BJ (cell line): ENCODE results near the gene LIPT2. TPM values are rescaled to one million over a fixed set of nuclear protein-coding genes. Genes with fewer than 3 reads are reported as not detected.

ENCODE experiments used
- CTCF ChIA-PET: fragments of 350-600 bp; formaldehyde crosslinking; extraction: SDS; loops from one replicate; lab custom pipeline; 2021; ENCODE audit warnings: antibody characterized with exemption, inconsistent platforms; lab: Yijun Ruan, JAX
- POLR2A ChIA-PET: fragments of 300-600 bp; sonication (Branson Sonifier 250); formaldehyde crosslinking; extraction: SDS; loops from one replicate; lab custom pipeline; 2021; ENCODE audit warnings: antibody characterized with exemption; lab: Charles Lee
- DNase-seq: peaks from one replicate; pipeline ENCODE4 v3.0.0-alpha.2; 2011; ENCODE audit warnings: low read depth
- H3K27me3 ChIP-seq: 2 replicates; pipeline ENCODE4 v1.6.0; 2011; ENCODE audit warnings: low read length; ENCODE audit not compliant: control insufficient read depth, insufficient read depth
- H3K36me3 ChIP-seq: 2 replicates; pipeline ENCODE4 v1.5.1; 2011; ENCODE audit warnings: low read length; ENCODE audit not compliant: control insufficient read depth, insufficient read depth
- H3K4me3 ChIP-seq: 2 replicates; pipeline ENCODE4 v1.5.1; 2011; ENCODE audit warnings: low read depth, mild to moderate bottlenecking, control low read depth, low read length
- CTCF ChIP-seq: IDR thresholded peaks from 2 replicates; pipeline ENCODE4 v1.5.1; 2011; ENCODE audit warnings: low read depth, mild to moderate bottlenecking, control low read depth, inconsistent platforms, low read length, moderate library complexity; ENCODE audit not compliant: insufficient read depth
- polyA plus RNA-seq: library from polyadenylated mRNA; depleted of rRNA; stranded (reverse); fragments of >200 nt; gene quantifications from 2 replicates; pipeline ENCODE4 v1.2.3, GENCODE V29; 2011

LIPT2 gene
- polyA plus RNA-seq, 1 experiment = 2.6 TPM

- Histone ChIP-seq H3K4me3 (no peak overlapping the region), H3K27me3 (no peaks in the 10 kb centered on the region), H3K36me3 (no peaks in the 10 kb centered on the region)
- DNase-seq = no peak
- TF ChIP-seq CTCF = no peak
- ChIA-PET POLR2A (no interaction called here), CTCF (no interaction called here)
Observed at GRCh38 chr11:74504100-74504691, 10.7 kb upstream of the LIPT2 start.

GRCh38 chr11:74494916-74495315 lies 1.4 kb upstream of the LIPT2 start:
- no peaks in the 10 kb centered on the region for H3K36me3 ChIP-seq
- no peaks in the 10 kb centered on the region for H3K27me3 ChIP-seq
- H3K4me3 ChIP-seq = no peak overlapping the region
- POLR2A ChIA-PET = interaction anchor here (0.6 kb wide), 1 partner anchor 196 kb away, joined by 15 read pairs; no protein-coding TSS in a partner anchor
- CTCF ChIA-PET = no interaction called here
- no peak for TF ChIP-seq CTCF
- DNase-seq = no peak

DNA sequence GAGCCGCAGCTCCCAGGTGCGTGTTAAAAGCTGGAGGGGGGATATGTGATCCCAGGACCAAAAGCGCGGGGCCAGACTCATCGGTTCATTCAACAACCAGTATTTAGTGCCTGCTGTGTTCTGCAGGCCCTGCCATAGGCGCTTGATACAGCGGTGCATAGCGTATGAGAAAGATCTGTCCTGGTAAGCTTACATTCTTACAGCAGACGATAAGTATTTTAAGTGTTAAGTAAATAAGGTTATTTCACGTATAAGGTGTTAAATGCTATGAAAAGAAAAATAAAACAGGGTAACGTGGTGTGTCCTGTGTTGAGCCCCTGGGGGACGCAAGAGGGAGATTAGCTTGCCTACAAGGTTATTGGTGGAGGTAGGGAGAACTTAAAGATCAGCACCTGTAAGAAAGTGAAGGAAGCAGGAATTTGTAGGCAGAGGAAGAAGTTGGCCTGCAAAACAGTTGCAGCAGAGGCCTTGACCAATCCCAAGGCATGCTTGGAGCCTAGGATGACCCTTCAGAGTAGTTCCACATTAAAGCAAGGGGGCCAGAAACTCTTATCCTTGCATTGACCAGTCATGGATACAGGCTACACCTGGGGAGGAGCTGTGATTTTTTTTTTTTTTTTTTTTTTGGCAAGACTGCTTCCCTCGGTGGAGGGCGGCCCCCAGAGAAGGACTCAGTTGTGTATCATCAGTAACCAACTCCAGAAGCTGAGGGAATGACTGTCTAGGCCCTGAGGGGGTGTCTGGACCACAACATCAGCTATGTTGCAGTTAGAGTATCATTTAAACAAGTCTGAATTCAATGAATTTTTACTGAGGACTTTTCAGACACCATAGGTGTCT lies 487 bp upstream of the LIPT2 start:
- POLR2A ChIA-PET = interaction anchor here (0.6 to 1.1 kb wide), 4 partner anchors 19 to 256 kb away, joined by 3 to 15 read pairs (median 3); no protein-coding TSS in a partner anchor
- CTCF ChIA-PET = interaction anchor here (1.3 to 1.5 kb wide), 3 partner anchors 45 to 246 kb away, joined by 4 to 5 read pairs (median 4); no protein-coding TSS in a partner anchor
- Histone ChIP-seq H3K36me3 (no peaks in the 10 kb centered on the region), H3K27me3 (no peaks in the 10 kb centered on the region), H3K4me3 (peak overlapping the region; percentile 64)
- no peak for DNase-seq
- no peak for TF ChIP-seq CTCF

- no peak for DNase-seq
- H3K4me3 ChIP-seq = no peak overlapping the region
- CTCF ChIA-PET = interaction anchor here (1.4 kb wide), 1 partner anchor 236 kb away, joined by 3 read pairs; no protein-coding TSS in a partner anchor
- no peaks in the 10 kb centered on the region for H3K36me3 ChIP-seq
- POLR2A ChIA-PET = no interaction called here
- TF ChIP-seq CTCF = no peak
- no peaks in the 10 kb centered on the region for H3K27me3 ChIP-seq
Observed at GRCh38 chr11:74492084-74492483, 1.4 kb downstream of the LIPT2 start.

DNA sequence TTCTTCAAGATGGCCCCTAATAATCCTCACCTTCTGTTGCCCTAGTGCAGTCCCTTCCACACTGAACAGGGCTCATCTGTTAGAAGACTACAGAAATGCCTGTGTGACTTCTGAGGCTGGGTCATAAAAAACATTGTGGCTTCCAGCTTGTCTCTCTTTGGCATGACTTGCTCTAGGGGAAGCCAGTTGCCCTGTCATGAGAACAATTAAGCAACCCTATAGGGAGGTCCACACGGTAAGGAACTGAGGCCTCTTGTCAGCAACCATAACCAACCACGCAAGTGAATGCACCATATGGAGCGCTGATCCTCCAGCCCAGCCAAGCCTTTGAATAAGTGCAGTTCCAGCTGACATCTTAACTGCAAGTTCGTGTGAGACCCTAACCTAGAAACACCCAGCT lies 2.6 kb downstream of the LIPT2 start:
- no peak for DNase-seq
- Histone ChIP-seq H3K27me3 (no peaks in the 10 kb centered on the region; the same call in 1 of the 2 replicates), H3K4me3 (no peak overlapping the region), H3K36me3 (no peaks in the 10 kb centered on the region)
- TF ChIP-seq CTCF = no peak
- POLR2A ChIA-PET = no interaction called here
- CTCF ChIA-PET = no interaction called here
